GM19324 (cell line): Measurements from ENCODE around the gene SLC35C1.

Source experiments
- ATAC-seq: cut with Tn5 transposase; IDR thresholded peaks from one replicate; pipeline ENCODE4 v1.9.1; 2021; ENCODE audit warnings: mild to moderate bottlenecking, moderate library complexity; ENCODE audit not compliant: unreplicated experiment, low FRiP score

SLC35C1 gene

DNA sequence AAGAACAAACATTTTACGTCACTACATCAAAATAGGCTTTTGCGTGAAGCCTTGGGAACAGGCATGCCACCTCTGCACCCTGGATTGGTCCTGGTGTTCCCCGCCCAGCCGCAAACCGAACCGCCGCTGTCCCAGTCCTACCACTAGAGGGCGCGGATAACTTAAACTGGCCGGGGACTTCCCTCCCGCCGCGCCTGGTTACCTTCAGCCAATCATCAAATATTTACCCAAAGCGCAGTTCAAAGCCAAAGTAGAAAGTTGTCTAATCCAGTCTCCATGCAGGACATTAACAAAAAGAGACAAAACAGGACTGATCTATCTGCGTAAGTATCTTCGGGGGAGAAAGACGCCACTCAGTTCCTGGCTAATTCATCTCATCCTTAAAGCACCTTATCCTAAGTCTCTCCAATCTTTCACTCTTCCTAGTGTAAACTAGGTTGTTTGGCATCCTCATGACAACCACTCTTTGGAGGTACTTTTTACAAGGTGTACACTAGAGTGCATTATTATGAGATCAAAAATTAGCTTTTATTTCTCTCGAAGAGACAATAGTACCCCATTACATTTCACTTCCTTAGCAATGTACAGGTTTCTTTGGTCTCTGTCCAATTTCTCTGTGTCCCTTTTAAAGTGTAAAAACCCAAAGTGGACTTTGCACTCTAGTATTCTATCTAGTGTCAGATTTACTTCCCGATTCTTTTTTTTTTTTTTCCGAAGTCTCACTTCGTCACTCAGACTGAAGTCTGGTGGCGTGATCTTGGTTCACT lies 38.4 kb downstream of the SLC35C1 start:
- ATAC-seq: no peak

DNA sequence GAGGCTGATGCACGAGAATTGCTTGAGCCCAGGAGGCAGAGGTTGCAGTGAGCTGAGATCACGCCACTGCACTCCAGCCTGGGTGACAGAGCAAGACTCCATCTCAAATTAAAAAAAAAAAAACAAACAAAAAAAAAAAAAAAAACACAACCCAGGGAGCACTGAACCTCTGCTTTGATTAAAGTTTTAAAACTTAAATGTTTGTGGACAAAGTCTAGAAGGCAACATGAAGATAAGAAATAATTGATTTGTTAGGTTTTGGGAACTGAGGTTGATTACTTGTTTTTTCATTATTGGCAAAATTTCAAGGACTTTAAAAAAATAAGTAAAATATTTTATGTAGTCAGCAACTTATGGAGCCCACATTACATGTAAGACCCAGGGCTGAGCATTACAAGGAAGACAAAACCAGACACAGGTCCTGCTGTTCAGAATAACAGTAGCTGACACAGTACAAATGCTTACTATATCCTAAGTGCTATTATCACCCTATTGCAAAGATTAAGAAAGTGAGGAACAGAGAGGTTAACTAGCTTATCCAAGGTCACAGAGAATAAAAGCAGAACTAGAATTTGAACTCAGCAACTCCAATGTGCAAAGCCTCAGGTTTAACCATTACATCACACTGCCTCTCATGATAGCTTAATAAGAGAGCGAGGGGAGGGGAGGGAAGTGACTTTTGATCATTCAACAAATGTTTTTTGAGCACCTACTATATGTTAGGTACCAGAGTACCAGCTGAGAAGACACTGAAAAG lies 40.1 kb downstream of the SLC35C1 start:
- ATAC-seq: no peak

DNA sequence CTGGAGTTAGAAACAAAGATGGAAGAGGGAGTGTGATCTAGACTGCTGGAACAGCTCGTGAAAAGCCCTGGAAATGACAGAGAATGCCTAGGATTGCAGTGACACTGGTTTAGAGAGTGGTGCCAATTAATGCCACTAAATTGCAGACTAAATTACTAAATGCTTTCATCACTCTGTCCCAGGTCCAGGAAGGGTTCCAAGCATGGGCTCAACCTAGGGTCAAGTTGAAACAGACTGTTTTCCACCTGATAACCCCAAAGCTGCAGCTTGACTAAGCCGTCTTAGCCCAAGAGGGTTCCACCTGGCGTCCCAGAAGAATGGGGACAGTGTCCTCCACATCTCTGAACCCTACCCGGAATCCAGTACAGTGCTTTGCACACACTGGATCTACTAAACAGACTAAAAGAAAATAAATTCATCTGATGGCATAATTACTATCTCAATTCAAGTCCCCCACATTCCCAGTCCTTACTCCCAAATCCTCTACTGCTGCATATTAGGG lies 41.3 kb downstream of the SLC35C1 start:
- ATAC-seq: no peak

DNA sequence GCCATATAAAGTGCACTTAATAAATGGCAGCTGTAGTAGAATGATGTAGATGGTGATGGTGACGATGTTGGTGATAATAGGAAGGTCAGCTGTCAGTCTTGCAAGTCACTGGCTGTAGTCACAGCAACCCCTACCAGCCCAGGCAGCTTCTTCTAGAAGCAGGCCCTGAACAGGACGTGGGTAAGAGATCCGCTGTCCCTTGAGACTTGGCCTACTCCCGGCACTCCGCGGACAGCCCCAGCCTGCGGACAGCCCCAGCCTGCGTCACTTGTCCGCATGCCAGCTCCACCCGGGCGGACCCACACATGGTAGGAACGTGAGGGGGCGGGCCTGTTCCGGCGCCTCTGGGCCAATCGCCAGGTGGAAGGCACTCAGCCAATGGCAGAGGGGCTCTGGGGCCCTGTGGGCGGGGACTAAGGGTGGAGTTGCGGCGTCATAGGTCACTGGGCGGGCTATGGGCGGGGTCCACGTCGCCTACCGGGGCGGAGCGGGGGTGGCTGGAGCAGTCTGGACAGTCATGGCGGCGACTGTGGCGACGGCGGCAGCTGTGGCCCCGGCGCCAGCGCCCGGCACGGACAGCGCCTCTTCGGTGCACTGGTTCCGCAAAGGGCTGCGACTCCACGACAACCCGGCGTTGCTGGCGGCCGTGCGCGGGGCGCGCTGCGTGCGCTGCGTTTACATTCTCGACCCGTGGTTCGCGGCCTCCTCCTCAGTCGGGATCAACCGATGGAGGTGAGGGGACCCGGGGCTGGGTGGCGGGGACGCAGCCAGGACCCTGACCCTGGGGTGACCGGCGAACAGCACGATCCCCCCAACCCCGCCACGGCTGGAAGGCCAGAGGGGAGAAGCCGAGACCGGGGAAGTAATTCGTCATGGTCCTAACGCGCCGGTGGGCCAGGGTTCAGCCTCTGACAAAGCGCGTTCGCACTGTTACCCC lies 42.3 kb downstream of the SLC35C1 start, which contains the start of gene CRY2:
CRY2 (plus strand) TSS at position 502 of the 937 bp plus-strand sequence; CDS start at position 518, 16 bp downstream.
- ATAC-seq: peak; percentile 97

DNA sequence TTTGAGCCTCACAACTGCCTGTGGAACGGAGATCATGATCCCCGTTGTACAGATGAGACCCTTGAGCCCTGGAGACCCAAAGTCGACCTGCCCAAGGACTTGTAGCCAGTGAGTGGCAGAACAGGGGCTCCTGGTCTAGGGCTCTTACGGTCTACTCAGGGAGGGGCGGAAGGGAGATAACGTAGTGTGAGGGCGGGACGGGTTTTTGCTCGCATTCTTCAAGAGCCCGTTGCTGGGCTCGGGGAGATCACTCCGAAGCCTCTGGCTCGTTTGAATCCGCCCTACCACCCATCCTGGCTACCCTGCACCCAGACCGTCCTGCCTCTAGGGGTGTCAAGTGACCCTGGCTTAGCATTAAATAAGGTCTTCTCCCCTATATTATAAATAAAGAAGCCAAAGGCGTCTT lies 43.0 kb downstream of the SLC35C1 start:
- no peak for ATAC-seq

DNA sequence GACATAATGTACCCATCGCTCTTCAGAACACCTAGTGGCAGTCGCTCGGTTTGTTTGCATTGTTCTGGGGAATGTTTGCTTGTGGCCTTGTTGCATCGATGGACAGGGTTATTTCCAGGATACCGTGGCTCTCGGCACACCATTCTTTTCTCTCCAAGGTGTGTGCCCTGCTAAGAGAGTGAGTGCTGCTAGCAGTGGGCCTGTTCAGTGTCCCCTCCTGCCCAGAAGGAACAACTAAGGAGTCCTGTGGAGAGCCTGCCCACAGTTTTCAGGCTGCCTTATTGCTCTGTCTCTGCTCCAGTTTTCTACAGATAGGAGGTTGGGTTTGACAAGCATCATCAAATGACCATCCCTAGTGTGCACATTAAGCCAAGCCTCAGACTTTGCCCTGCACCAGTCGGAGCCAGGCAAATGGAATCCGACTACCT lies 43.7 kb downstream of the SLC35C1 start:
- no peak for ATAC-seq

DNA sequence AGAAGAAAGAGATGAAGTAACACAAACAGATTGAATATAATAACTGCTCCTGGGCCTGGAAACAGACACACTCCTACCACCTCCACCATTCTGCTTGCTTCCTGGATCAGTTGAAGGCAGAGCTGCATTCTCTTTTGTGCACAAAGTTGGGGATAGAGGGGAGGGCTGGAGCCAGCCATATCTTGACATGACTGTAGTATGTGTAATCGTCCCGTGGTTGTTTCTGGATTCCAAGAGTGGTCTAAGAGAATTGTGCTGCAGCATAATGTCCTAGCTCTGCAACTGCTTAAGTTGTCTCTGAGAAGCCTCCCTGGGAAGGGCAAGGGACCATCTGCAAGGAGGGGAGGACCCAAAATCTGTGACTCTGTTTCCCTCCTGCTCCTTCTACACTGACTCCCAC lies 45.5 kb downstream of the SLC35C1 start:
- ATAC-seq: no peak

DNA sequence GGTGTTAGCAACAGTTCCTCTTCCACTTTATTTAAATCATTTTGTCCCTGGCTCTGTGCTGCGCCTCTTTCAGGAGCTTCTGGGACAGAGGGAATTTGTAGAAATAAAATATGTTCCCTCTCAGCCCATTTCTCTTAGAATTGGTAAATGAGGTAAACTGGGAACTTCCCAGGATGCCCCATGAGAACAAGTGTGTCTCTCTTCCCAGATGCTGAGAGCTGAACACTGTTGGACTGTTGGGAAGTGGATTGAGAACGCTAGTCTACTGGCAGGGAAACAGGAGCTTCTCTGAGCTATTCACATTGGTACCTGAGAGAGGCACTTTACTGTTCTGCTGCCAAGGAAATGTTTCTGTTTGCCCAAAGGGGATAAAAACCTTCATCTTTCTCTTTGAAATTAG lies 46.3 kb downstream of the SLC35C1 start:
- ATAC-seq: no peak

DNA sequence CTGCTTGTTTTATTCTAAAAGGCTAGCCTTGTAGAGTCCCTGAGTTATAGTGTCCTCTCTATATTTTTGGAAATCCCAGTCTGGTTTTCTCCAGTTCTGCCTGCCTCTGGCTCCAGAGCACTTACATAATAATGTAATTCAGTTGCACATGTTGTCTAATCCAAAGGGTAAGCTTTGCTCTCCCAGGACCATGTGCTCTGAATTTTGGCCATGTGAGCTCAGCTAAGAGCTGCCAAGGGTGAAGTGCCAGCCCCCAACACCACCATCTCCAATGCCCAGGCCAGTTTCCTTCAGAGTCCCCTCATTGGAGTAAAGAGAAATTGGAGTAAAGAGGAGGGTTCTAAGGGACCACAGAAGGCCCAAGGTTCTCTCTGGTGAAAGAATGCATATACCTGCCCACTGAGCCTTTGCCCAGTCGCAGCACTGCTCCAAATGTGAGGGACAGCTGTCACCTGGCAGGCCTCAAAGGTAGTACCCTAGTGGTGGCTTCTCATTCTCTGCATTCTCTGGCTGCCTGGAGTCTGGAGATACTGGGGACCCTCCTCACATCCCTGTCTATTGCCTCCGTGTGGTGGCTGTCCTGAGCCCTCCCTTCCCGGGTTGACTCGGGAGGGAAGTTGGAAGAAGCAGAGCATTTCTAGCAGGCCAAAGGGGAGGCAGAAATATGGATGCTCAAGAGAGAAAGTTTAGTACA lies 47.2 kb downstream of the SLC35C1 start:
- ATAC-seq: peak; percentile 12

DNA sequence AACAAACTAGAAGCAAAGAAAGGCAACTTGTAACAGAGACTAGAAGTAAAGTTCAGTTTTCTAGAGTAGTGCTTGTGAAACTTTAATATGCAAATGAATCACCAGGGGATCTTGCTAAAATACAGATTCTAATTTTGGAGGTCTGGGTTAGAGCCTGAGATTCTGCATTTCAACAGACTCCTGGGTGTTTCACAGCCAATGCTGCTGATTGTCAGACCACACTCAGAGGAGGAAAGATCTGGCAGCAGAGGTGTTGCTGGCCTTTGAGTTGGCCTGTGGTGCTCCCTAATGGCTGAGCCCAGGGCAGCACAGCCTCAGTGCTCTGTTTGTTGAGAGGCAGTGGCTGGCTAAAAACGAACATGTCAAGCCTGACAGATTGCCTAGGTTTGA lies 47.8 kb downstream of the SLC35C1 start:
- ATAC-seq: peak; percentile 49

DNA sequence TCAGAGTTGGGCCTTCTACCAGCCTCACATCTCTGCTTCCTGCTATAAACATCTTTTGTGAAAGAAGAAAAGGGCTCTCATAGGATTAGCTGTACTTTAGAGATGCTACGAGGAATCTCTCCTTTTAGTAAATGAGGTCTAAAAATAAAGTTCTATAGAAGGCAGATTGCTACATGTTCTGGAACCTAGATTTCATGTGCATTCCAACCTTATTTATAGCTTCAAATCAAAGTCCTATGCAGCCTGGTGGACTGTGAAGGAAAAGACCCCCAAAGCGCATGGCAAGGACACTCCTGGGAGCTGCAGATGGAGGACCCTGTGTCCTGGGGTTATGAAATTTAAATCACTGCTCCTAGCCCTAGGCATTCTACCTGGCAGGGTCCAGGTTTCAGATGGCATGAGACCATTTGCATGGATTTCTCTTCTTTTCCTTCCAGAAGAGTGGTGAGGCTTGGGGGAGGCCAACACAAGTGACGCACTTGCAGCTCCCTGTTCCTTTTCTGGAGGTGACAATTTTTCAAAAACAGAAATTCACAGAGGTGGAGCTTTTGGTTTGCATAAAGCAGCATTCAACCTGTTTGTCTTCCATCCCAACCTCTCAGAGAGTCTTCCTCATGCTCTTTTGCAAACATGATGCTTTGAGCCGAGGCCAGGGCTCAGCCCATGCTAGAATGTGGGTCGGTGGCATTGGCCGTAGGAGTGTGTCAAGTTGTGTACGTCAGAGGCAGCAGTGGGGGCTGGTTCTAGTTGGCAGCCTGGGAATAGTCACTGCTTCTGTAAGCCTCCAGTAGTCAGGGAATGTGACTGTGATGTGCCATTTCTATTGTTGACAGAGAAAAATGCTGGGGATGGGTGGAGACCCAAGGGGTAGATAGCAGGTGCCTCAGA lies 48.6 kb downstream of the SLC35C1 start:
- no peak for ATAC-seq

DNA sequence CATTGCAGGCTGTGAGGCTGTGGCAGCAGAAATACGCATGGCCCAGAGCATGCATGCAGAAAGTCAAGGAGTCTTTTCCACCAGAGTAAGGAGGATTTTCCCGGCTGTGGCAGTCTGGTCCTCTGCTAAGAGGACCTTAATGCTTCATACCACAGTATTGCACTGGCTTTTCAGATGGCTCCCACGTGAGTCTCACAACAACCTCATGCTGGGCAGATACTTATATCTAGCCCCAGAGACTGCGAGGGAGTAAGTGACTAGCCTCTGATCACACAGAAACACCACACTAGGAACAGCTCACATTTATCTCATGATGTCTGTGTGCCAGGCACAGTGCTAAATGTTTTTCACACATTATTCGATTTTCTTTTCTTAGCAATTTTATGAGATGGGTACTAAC lies 50.4 kb downstream of the SLC35C1 start:
- no peak for ATAC-seq

DNA sequence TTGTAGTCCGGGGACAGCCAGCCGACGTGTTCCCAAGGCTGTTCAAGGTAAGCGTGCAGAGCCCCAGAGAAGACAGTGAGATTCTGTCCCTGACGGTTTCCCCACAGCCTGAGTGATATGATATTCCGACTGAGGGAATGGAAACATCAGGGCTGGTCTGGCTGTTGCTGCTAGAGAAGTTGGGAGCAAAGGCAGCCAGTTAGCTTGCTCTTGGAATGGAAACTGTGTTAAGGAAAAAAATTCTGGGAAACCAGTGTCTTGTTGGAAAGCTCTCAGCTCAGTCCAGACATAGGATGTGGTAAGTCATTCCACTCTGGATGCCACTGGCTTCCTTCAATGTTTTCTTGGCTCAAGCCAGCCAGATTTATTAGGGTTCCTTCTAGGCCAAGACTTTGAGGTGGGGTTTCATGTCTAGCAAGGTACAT lies 51.1 kb downstream of the SLC35C1 start:
- ATAC-seq: no peak

DNA sequence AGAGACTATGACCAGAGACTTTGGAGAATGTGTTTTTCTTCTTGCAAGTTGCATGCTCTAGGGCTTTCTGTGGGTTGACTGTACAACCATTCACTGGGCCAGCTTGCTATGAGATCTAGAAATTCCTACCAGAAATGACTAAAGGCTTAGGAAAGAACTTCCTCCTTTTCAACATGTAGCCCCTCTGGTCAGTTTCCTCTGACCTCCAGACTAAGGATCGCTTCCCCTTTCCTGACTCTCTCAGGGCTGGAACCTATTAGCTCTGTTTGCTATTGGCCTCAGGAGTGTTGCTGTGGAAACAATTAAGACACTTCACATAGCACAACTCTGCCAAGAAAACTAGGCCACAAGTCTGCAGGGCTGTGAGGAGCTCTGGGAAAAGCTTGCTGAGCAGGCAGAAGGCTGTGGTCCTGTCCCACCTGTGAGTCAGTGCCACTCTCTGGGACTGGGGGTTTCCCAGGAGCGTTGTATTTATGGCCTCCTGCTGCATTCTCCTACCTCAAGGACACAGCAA lies 53.1 kb downstream of the SLC35C1 start:
- no peak for ATAC-seq

DNA sequence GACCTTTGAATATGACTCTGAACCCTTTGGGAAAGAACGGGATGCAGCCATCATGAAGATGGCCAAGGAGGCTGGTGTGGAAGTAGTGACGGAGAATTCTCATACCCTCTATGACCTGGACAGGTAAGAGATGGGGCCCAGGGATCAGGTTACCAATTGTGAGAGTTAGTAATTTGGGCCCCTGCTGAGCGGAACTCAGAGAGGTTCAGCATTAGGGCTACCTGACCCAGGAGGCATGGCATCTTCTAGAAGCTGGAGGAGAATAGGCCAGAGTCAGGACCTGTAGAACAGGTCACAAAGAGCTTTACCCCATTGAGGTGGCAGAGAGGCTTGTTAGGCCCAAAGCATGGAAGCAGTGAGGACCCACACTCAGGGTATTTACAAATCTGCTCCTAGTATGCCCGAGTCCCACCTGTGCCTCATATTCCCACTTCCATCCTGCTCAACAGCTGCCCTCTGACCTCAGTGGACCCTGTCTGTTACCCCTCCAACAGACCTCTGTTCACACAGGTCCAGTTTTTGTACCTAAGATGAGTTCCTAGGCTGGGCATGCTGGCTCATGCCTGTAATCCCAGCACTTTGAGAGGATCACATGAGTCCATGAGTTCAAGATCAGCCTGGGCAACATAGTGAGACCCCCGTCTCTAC lies 53.9 kb downstream of the SLC35C1 start:
- ATAC-seq: no peak

DNA sequence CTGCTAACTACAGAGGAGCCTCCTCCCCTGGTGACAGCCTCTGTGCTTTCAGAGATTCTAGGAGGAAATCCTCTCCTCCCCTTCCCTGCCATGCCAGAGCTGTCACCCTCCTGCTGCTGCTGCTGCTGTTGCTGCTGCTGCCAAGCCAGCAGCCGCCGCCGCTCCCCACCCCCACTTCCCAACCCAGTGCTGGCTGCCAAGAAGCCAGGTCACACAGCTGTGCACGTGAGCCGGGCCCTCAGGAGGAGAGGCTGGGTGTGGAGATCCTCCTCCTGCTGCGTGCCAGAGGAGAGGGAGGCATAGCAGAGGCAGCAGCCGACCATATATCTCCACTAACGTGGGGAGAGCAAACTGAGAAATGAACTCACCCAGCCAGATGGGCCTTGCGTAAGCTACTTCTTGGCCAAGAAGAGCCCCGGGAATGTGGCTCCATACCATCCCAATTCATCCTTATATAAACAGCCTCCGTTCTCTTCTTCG lies 54.8 kb downstream of the SLC35C1 start:
- no peak for ATAC-seq

DNA sequence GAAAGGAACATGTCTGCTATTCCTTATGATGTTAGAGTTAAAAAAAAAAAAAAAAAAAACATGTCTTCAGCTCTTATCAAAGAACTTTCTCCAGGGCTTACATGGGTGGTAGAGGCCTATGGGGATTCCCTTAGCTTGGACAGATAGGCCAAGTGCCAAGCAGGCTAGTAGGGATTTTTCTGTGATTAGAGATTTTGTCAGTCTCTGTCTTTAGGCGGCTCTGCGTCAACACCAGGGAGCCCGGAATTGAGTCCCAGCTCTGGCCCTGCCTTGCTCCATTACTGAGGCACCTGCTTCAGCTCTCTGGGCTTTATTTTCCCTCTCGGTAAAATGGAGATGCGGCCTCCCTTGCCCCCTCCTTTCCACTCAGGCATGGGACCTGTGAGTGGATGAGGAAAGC lies 55.4 kb downstream of the SLC35C1 start:
- ATAC-seq: no peak
